Superior temporal gyrus (tissue), 1 donor: ENCODE data around the gene MRPS10.

Experiments
- DNase-seq: peaks from one replicate; pipeline ENCODE4 v3.0.0-alpha.2; 2016; ENCODE audit errors: extremely low spot score

The MRPS10 gene

DNA sequence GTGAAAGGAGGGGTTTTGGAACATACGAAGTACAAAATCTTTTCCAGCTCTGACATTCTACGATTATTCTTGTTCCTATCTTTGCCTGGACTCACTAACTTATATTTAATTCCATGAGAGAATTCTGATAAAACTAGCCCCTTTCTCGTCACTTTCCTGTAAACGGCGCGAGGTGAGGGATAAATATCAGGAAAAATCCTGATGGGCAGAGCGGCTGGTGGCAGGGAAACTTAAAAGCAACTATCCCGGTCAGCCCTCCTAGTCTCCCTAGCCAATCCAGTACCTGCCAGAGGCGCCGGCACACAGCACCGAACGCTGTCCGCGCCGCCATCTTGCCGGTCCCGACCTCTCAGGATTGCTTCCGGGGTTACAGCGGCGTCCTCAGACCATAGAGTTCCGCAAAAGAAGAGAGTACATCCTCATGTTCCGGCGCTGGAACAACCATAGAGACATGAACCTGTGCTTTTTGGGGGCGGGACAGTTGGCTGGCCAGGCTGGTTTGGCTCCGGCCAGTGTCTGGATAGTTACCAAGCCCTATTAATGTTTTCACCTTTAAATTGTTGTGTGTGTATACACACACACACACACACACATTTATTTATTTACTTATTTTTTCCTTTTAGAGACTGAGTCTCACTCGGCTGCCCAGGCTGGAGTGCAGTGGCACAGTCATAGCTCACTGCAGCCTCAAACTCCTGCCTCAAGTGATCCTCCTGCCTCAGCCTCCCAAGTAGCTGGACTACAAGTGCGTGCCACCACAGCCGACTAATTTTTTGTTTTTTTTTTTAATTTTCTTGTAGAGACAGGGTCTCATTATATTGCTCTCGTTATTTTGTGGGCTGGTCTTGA is at the start of gene MRPS10:
Gene MRPS10, minus strand, starts transcription at position 343 of the 849 bp plus-strand sequence. Its CDS starts 12 bp downstream, at position 331.
- peak; percentile 97 for DNase-seq

DNA sequence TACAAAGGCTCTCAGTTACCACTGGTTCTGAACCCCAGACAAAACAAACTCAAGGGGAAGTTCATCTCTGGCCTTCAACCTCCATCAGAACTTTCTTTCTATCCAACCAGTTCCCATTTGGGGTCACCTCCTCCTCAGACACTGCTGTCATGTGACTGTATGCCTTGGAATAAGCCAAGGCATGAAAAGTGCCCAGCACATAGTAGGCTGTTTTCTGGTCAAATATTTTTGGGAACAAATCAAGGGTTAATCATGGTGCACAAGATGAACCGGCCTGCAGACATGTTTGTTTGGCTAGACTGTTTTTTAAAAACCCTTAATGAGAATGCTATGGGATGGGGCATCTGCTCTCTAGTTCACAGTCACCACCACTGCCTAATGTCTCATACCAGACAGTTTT is 48.9 kb upstream of the MRPS10 start:
- no peak for DNase-seq

GRCh38 chr6:42264852-42265390 is 47.3 kb upstream of the MRPS10 start:
- DNase-seq, result no peak

GRCh38 chr6:42264162-42264851 is 46.6 kb upstream of the MRPS10 start:
- no peak for DNase-seq

GRCh38 chr6:42263165-42263728 is 45.6 kb upstream of the MRPS10 start:
- DNase-seq, result no peak

DNA sequence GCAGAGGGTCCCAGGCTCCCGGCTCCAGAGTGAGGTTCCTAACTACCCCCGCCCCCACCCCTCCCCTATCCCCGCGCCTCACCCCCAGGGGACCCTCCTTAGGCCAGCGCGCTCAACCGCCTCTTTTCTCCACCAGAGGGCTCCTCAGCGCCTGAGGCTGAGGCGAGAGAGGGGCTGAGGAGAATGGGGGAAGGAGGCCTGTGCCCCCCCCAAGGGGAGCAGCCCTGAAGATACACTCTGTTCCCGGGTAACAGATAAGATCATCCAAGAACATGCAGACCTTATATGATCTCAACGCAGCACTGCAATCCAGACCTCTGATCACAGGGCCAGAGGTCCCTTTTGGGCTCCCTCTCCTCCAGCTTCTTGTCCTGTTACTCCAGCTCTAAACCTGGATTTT is 43.3 kb upstream of the MRPS10 start:
- no peak for DNase-seq

- DNase-seq, result no peak
Observed at GRCh38 chr6:42260396-42260888, 42.8 kb upstream of the MRPS10 start.

- no peak for DNase-seq
Observed at GRCh38 chr6:42259841-42260395, 42.3 kb upstream of the MRPS10 start.

- DNase-seq, result no peak
Observed at GRCh38 chr6:42259286-42259685, 41.6 kb upstream of the MRPS10 start.

GRCh38 chr6:42257614-42258013 is 40.0 kb upstream of the MRPS10 start:
- DNase-seq, result no peak

DNA sequence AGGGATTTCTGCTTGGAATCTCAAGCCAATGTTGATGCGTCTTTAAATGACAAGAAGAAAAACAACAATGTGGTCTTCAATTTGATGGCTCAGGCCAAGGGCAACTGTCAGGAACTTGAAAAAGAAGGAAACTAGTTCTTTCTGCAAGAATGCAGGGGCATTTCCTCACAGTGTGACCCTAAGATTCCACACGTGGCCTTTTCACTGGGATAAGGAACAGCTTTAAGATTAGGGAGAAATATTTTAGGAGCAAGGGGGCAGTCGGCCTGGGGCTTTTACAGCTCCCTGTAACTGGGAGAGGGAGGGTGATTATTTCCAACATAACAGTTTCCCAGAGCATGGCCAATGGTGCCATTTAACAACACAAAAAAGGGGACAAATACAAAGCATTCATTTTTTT is 39.4 kb upstream of the MRPS10 start:
- no peak for DNase-seq

DNA sequence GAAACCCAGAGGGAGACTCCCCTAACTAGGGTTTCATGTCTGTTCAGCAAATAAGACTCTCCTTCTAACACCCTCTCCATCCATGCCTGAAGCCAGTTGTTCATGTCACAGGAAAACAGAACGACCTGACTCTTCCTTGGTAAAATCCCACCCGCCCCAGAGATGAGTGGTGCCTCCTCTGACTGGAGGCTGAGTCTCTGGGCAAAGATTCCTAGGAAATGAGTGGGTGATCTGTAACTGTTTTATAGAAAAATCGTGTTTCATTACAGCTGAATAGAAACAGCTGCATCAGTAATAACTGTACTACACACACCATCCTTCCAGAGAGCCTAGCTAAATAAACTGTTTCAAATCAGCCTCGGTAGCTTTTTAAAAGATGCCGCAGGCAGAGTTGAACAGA is 37.4 kb upstream of the MRPS10 start:
- DNase-seq, result no peak

DNA sequence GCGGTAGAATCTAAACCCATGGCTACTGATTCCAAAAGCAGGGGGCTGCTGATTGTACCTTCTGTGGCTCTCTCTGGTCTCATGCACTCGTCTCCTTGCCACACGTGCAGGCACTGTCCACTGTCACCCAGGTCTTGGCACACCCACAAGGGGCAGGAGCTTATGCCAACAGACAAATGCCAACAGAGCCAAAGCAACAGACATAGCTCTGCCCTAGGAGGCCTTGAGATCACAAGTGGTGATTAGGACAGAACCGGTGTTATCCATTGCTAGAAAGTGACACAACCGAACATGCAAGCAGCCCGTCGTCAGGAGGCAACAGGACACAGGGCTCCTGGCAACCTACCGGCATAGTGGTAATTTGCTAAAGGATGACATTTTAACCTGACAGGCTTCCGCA is 36.8 kb upstream of the MRPS10 start:
- DNase-seq, result no peak

DNA sequence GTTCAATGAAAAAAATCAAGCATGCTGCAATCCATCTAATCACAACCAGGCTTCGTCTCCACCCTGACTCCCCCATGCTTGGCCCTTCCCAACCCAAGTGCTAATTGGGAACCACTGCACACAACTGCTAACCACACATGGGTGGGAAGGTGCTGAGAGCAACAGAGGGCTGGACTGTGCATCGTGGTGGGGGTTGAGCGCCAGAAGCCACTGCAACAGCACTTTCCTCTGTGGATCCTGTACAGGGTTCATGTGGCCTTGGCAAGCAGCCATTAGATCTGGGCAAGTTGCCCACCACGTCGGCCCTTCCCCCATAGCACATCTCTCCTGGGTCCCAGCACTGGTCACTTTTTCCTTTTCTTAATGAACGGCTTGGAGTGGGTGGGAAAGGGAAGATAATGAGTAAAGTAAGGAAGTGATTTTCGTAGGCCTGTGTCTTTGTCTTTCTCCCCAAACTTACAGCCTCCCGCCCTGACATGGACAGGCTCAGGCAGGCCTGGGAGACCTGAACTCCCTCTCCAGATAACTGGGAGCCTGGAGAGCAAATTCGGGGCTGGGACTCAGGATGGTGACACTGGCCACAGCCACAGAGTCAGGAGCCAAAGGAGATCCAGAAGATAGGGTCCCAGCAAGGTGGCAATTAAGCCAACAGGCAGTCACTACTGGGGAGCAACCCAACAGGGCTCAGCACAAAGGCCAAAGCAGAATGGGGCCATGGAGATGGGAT is 34.4 kb upstream of the MRPS10 start:
- DNase-seq, result no peak

DNA sequence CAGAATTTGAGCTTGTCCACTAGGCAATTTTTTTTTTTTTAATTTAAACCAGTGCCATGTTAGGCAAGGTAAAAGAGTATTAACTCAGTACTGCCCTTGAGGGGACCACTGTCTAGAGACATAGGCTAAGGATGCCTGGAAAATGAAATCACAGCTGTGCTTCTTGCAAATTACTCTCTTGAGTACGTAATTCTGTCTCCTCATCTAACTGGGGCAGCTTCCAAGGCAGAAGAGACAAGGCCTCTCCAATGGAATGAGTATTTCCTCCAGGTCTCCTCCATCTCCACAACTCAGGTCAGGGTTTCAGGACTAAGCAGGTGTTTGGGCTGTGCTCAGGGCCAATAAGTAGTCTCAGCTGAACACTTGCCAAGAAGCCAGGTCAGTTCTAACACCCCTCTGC is 33.8 kb upstream of the MRPS10 start:
- no peak for DNase-seq

DNA sequence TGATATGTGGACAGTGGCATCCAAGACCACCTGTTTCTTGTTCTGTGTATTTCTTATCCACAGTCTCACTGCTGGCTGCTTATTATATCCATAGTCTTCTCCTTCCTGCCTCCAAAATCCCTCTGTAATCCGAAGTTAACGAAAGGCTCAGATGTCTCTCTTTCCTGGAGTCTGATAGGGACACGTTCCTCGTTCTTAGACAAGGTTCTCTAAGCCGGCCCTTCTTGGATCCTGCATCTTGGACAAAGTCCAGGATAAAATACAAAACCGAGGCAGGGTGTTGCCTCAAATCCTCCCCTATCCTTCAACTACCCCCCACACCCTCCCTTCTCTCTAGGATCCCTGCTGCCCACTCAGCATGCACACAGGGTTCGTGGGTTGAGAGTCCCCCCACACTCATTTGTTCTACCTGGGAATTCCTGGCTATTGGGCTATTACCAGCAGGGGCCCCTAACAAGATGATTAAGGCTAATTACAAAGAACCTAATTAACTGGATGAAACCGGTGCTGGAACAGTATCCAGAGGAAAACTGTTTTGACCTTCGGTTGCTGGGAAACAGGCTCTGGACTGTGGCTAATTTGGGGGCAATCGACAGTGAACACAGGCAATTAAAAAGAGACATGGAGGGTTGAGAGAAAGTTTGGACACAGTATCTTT is 32.7 kb upstream of the MRPS10 start:
- DNase-seq, result no peak

GRCh38 chr6:42249279-42249678 is 31.6 kb upstream of the MRPS10 start:
- no peak for DNase-seq

GRCh38 chr6:42243046-42243445 is 25.4 kb upstream of the MRPS10 start:
- no peak for DNase-seq

DNA sequence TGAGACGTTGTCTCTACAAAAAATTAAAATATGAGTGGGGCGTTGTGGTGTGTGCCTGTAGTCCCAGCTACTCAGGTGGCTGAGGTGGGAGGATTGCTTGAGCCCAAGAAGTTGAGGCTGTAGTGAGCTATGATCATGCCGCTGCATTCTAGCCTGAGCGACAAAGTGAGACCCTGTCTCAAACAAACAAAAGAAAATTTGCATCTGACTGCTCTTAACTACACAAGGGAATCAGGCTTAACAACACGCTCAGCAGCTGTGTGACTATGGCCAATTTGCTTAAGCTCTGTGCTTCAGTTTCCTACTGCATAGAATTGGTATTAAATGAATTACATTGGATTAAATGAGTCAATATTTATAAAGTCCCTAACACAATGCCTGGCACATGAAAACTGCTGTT is 24.3 kb upstream of the MRPS10 start:
- DNase-seq, result no peak

DNA sequence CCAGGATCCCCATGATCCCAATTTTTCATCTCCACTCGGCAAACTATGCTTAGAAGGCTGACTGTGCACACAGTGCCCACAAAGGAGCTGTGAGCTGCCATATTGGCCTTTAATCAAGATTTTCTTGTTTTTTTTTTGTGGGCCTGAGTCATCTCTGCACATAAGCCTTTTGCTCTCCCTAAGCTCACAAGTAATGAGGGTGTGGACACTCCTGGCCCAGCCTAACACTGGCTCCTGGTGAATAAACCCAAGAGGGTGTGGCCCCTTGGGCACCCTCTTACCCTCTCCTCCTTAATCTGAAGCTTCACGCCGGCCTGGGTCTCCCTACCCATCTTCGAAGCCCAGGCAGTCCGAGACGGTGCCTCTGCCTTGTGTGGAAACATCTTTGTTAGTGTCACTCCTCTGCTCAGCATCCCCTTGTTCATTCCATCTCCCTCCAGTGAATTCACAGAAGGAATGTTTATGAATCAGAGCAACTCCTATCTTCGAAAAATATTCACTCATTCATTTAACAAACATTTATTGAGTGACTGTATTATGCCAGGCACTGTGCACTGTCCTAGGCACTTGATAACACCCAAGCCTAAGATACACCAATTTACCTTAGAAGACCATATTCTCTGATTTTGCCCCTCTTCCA is 22.2 kb upstream of the MRPS10 start:
- no peak for DNase-seq
